Panc1 (cell line): ENCODE measurements around the gene LDLRAD4.

ENCODE experiments used
- CTCF ChIP-seq: fragments of 450-650 bp; IDR thresholded peaks from 2 replicates; pipeline ENCODE4 v1.5.1; 2017; ENCODE audit warnings: mild to moderate bottlenecking
- POLR2AphosphoS5 ChIP-seq: IDR thresholded peaks from 2 replicates; pipeline ENCODE4 v1.6.1; 2012; ENCODE audit warnings: mild to moderate bottlenecking, low read depth, low read length, moderate library complexity
- TCF7L2 ChIP-seq: IDR thresholded peaks from 2 replicates; pipeline ENCODE4 v1.6.1; 2011; ENCODE audit warnings: mild to moderate bottlenecking, low read depth, low read length, inconsistent platforms

- TF ChIP-seq CTCF: no peak
- TF ChIP-seq POLR2AphosphoS5: no peak
- TF ChIP-seq TCF7L2: no peak
Measured at GRCh38 chr18:13616525-13617035, 398.0 kb downstream of the LDLRAD4 start.
